Hepatocyte (in vitro differentiated cells): ENCODE results near the gene INSR. TPM values are rescaled to one million over a fixed set of nuclear protein-coding genes. Genes with fewer than 3 reads are reported as not detected.

ENCODE experiments used
- DNase-seq: peaks from one replicate; pipeline ENCODE4 v3.0.0-alpha.2; 2016; ENCODE audit warnings: low spot score
- H2AFZ ChIP-seq: fragments of 200-600 bp; sonication (generic); 2 replicates; pipeline ENCODE4 v1.6.0; 2016; ENCODE audit warnings: antibody characterized with exemption, mild to moderate bottlenecking
- H3K27ac ChIP-seq: fragments of 200-600 bp; sonication (generic); 2 replicates; pipeline ENCODE4 v1.5.1; 2016; ENCODE audit warnings: mild to moderate bottlenecking
- H3K27me3 ChIP-seq: fragments of 200-600 bp; sonication (generic); 2 replicates; pipeline ENCODE4 v1.6.1; 2016
- H3K36me3 ChIP-seq: fragments of 200-600 bp; sonication (generic); replicated peaks from 2 replicates; pipeline ENCODE4 v1.5.1; 2016; ENCODE audit warnings: low read depth; ENCODE audit not compliant: insufficient read depth
- H3K4me1 ChIP-seq: fragments of 200-600 bp; sonication (generic); 2 replicates; pipeline ENCODE4 v1.5.1; 2016; ENCODE audit warnings: mild to moderate bottlenecking, moderate library complexity; ENCODE audit not compliant: insufficient read depth
- H3K4me2 ChIP-seq: fragments of 200-600 bp; sonication (generic); 2 replicates; pipeline ENCODE4 v1.6.0; 2016
- H3K4me3 ChIP-seq: fragments of 200-600 bp; sonication (generic); 2 replicates; pipeline ENCODE4 v1.5.1; 2016; ENCODE audit warnings: mild to moderate bottlenecking
- H3K79me2 ChIP-seq: fragments of 200-600 bp; sonication (generic); 2 replicates; pipeline ENCODE4 v1.6.0; 2017; ENCODE audit warnings: mild to moderate bottlenecking
- H3K9me2 ChIP-seq: fragments of 200-600 bp; sonication (generic); replicated peaks from 2 replicates; pipeline ENCODE4 v1.6.0; 2017; ENCODE audit warnings: mild to moderate bottlenecking; ENCODE audit not compliant: insufficient read depth
- H3K9me3 ChIP-seq: fragments of 200-600 bp; sonication (generic); 2 replicates; pipeline ENCODE4 v1.5.1; 2016; ENCODE audit warnings: low read depth, mild to moderate bottlenecking
- H4K20me1 ChIP-seq: fragments of 200-600 bp; sonication (generic); 2 replicates; pipeline ENCODE4 v1.6.0; 2016; ENCODE audit warnings: mild to moderate bottlenecking; ENCODE audit not compliant: insufficient read depth, poor library complexity, severe bottlenecking
- CTCF ChIP-seq: fragments of 200-600 bp; sonication (generic); IDR thresholded peaks from 2 replicates; pipeline ENCODE4 v1.5.1; 2016; ENCODE audit warnings: antibody characterized with exemption, mild to moderate bottlenecking; ENCODE audit not compliant: poor library complexity
- EZH2 ChIP-seq: fragments of 200-600 bp; sonication (generic); IDR thresholded peaks from 2 replicates; pipeline ENCODE4 v1.6.1; 2016; ENCODE audit warnings: antibody characterized with exemption, mild to moderate bottlenecking, borderline replicate concordance
- EZH2phosphoT487 ChIP-seq: fragments of 200-600 bp; sonication (generic); IDR thresholded peaks from one replicate; pipeline ENCODE4 v1.6.1; 2018; ENCODE audit warnings: antibody characterized with exemption, mild to moderate bottlenecking, low read depth, moderate library complexity; ENCODE audit not compliant: unreplicated experiment, severe bottlenecking
- WGBS: methylation state at CpG from one replicate; pipeline ENCODE4 v1.1.6; 2016; ENCODE audit warnings: low lambda C conversion rate; ENCODE audit errors: missing lambda C conversion rate; 5-methylcytosine and 5-hydroxymethylcytosine counted together
- polyA plus RNA-seq: library from polyadenylated mRNA; unstranded; fragments of >200 nt; fragmentation: Nextera tagmentation; extraction: Ambion mirVana; gene quantifications from 2 replicates; pipeline ENCODE4 v1.2.1, GENCODE V29; 2016
- total RNA-seq: library from RNA; depleted of rRNA; stranded (reverse); fragments of >200 nt; gene quantifications from 2 replicates; pipeline ENCODE4 v1.2.3, GENCODE V29; 2014

Gene INSR
- total and polyA plus RNA-seq, 2 experiments from 2014 or later: 17.0 to 59.0 TPM

GRCh38 chr19:7098096-7098495, 196.1 kb downstream of the INSR start:
- 97% methylated on average over 3 of the region's 3 CpGs for whole genome bisulfite sequencing
- H3K4me2 ChIP-seq: peak overlapping the region; percentile 76
- peaks cover 8% of the 10 kb centered on the region for H3K4me1 ChIP-seq
- H3K36me3 ChIP-seq: no peaks in the 10 kb centered on the region
- TF ChIP-seq EZH2phosphoT487 (no peak), EZH2 (no peak)
- peak overlapping the region; percentile 37 for H3K4me3 ChIP-seq
- H3K9me2 ChIP-seq: no peaks in the 10 kb centered on the region
- H3K27me3 ChIP-seq: no peaks in the 10 kb centered on the region
- H3K79me2 ChIP-seq: no peaks in the 10 kb centered on the region
- H2AFZ ChIP-seq: peak overlapping the region; percentile 57
- peak overlapping the region; percentile 84 for H3K27ac ChIP-seq
- no peaks in the 10 kb centered on the region for H4K20me1 ChIP-seq
- no peak for DNase-seq
- no peaks in the 10 kb centered on the region for H3K9me3 ChIP-seq

GRCh38 chr19:7088999-7089398, 205.2 kb downstream of the INSR start:
- Histone ChIP-seq H2AFZ (no peak overlapping the region), H3K27ac (no peak overlapping the region), H3K36me3 (peaks cover 6% of the 10 kb centered on the region), H3K9me2 (no peaks in the 10 kb centered on the region), H3K4me3 (no peak overlapping the region), H4K20me1 (no peaks in the 10 kb centered on the region), H3K4me2 (no peak overlapping the region), H3K27me3 (no peaks in the 10 kb centered on the region), H3K4me1 (no peaks in the 10 kb centered on the region), H3K9me3 (peaks cover 20% of the 10 kb centered on the region), H3K79me2 (no peaks in the 10 kb centered on the region)
- 98% methylated on average over 6 of the region's 6 CpGs for WGBS
- DNase-seq: no peak
- TF ChIP-seq CTCF: no peak
- no peak for TF ChIP-seq EZH2
- TF ChIP-seq EZH2phosphoT487: no peak

- TF ChIP-seq EZH2 (no peak), EZH2phosphoT487 (no peak)
- Histone ChIP-seq H3K4me1 (no peaks in the 10 kb centered on the region), H3K4me2 (no peak overlapping the region), H3K79me2 (no peaks in the 10 kb centered on the region), H3K27me3 (no peaks in the 10 kb centered on the region), H3K9me2 (no peaks in the 10 kb centered on the region), H3K27ac (no peak overlapping the region), H4K20me1 (no peaks in the 10 kb centered on the region), H3K9me3 (peaks cover 72% of the 10 kb centered on the region), H3K36me3 (peaks cover 38% of the 10 kb centered on the region), H3K4me3 (no peak overlapping the region), H2AFZ (no peak overlapping the region)
- 97% methylated on average over 15 of the region's 15 CpGs for WGBS
- DNase-seq: no peak
Observed at GRCh38 chr19:7083076-7083956, 210.9 kb downstream of the INSR start.

- TF ChIP-seq EZH2 (no peak), EZH2phosphoT487 (no peak), CTCF (no peak)
- Histone ChIP-seq H3K4me3 (no peak overlapping the region), H4K20me1 (no peaks in the 10 kb centered on the region), H3K9me2 (no peaks in the 10 kb centered on the region), H3K9me3 (peaks cover 55% of the 10 kb centered on the region), H3K36me3 (peaks cover 31% of the 10 kb centered on the region), H3K4me1 (no peaks in the 10 kb centered on the region), H3K79me2 (no peaks in the 10 kb centered on the region), H3K27me3 (no peaks in the 10 kb centered on the region), H3K4me2 (no peak overlapping the region), H2AFZ (no peak overlapping the region), H3K27ac (no peak overlapping the region)
- DNase-seq: no peak
- 96% methylated on average over 2 of the region's 2 CpGs for WGBS
Observed at GRCh38 chr19:7078008-7078407, 216.2 kb downstream of the INSR start.
